ENCODE measurements around the gene LPP.

The LPP gene

DNA sequence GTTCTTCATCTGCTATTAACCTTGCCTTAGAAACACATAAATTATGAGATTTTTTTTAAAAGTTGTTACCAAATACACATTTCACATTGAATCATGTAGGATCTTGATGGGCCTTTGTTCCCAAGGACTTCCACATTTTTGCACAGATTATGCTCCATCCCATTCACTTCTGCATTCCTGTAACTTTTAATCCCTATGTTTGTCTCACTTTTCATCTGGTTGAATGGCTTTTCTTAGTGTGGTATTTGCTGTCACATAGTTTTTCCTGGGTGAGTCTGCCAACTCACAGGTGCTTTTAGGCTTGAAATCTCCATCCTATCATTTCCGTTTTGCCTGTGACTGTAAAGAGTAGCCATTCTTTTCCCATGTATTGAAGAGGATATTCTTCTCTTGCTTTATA is 720.6 kb downstream of the LPP start:
- H3K27ac ChIP-seq (ENCODE audit: low read depth, low read length, severe bottlenecking): no peak overlapping the region
- H3K36me3 ChIP-seq (ENCODE audit: control insufficient read depth, insufficient read depth, low read length): peaks cover 39% of the 10 kb centered on the region
- no peaks in the 10 kb centered on the region for H3K4me1 ChIP-seq (ENCODE audit: control insufficient read depth, insufficient read depth, low read length, poor library complexity, severe bottlenecking)
- H3K9me3 ChIP-seq (ENCODE audit: control insufficient read depth, low read length): no peaks in the 10 kb centered on the region
- H3K4me3 ChIP-seq (ENCODE audit: extremely low read depth, insufficient read depth, low read length, poor library complexity, severe bottlenecking): no peak overlapping the region
- no CpG with 5 or more reads among the region's 1 CpG for WGBS, 2 experiments (ENCODE audit: insufficient coverage in 2 of 2)

DNA sequence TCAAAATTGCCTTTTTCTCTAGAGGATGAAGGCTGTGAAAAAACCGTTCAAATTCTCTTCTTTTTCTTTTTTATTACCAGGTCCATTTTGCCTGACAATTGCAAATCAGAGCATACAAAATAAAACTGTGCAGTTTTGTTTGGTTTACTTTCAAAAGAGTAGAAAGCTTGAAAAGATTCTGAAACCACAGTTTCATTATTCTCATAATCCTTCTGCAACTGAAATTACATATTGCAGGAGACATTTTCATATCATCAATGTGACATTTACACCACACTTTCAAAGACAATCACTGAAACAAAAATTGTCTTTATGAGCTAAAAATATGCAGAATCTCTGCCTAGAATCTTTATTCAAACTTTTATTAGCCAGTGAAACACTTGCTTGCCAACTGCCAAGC is 721.5 kb downstream of the LPP start:
- no CpG with 5 or more reads among the region's 1 CpG for WGBS, 2 experiments (ENCODE audit: insufficient coverage in 2 of 2)
- H3K4me1 ChIP-seq (ENCODE audit: control insufficient read depth, insufficient read depth, low read length, poor library complexity, severe bottlenecking): no peaks in the 10 kb centered on the region
- H3K27ac ChIP-seq (ENCODE audit: low read depth, low read length, severe bottlenecking): no peak overlapping the region
- H3K36me3 ChIP-seq (ENCODE audit: control insufficient read depth, insufficient read depth, low read length): peaks cover 42% of the 10 kb centered on the region
- H3K4me3 ChIP-seq (ENCODE audit: extremely low read depth, insufficient read depth, low read length, poor library complexity, severe bottlenecking): no peak overlapping the region
- H3K9me3 ChIP-seq (ENCODE audit: control insufficient read depth, low read length): no peaks in the 10 kb centered on the region

DNA sequence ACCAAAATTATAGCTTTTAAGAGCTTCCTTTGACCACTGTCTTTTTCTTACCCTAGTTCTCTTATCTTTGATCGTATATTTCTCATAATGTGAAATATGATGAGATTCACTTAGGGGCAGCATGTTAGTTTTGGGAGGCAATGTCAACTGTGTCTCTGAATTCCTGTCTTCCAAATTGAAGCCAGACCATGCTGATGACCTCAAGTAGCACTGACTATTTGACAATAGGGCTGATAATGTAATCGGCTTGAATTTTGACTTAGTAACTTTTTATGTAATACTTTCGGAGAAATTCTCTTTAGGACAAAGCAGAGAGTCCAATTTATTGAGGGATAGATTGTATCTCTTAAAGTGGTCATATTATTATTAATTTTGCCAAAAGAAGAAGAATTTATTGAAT is 722.4 kb downstream of the LPP start:
- Histone ChIP-seq H3K4me1 (ENCODE audit: control insufficient read depth, insufficient read depth, low read length, poor library complexity, severe bottlenecking) (peaks cover 2% of the 10 kb centered on the region), H3K4me3 (ENCODE audit: extremely low read depth, insufficient read depth, low read length, poor library complexity, severe bottlenecking) (no peak overlapping the region), H3K9me3 (ENCODE audit: control insufficient read depth, low read length) (no peaks in the 10 kb centered on the region), H3K36me3 (ENCODE audit: control insufficient read depth, insufficient read depth, low read length) (peaks cover 42% of the 10 kb centered on the region), H3K27ac (ENCODE audit: low read depth, low read length, severe bottlenecking) (no peak overlapping the region)
- 83 to 100% methylated on average over 1 of the region's 3 CpGs for WGBS, 2 experiments (ENCODE audit: insufficient coverage in 2 of 2)

DNA sequence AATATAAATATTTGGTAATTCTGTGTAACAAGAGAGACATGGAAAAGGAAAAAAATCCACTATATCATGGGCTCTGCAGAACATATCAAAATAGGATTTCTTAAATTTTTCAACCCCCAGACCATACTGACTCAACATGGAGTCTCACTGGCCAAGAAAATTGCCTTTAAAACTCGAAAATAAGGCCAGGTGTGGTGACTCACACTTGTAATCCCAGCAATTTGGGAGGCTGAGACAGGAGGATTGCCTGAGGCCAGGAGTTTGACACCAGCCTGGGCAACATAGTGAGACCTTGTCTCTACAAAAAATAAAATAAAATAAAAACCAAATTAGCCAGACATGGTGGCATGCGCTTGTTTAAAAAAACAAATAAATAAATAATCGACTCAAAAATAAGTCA is 723.4 kb downstream of the LPP start:
- Histone ChIP-seq H3K4me3 (ENCODE audit: extremely low read depth, insufficient read depth, low read length, poor library complexity, severe bottlenecking) (no peak overlapping the region), H3K4me1 (ENCODE audit: control insufficient read depth, insufficient read depth, low read length, poor library complexity, severe bottlenecking) (peaks cover 11% of the 10 kb centered on the region), H3K36me3 (ENCODE audit: control insufficient read depth, insufficient read depth, low read length) (peaks cover 39% of the 10 kb centered on the region), H3K27ac (ENCODE audit: low read depth, low read length, severe bottlenecking) (no peak overlapping the region), H3K9me3 (ENCODE audit: control insufficient read depth, low read length) (no peaks in the 10 kb centered on the region)
- WGBS, 2 experiments (ENCODE audit: insufficient coverage in 2 of 2): 83 to 100% methylated on average over 2 of the region's 3 CpGs

DNA sequence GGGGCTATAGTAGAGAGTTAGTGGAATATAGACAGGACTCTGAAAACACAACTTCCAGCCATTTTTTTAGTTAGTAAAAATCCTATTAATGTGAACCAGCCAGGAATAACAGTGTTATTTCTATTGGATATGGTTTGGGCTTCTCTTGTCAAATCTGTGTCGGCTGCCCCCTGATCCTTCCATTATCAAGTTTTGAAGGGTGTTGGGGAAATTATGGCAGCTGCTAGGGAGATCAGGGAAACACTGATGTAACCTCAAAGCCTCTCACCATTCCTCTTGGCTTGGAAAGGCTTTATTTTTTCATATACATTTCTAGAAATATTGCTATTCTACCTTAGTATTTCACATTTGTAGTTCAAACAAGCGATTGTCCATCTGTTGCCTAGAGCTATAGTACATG is 724.1 kb downstream of the LPP start:
- no peaks in the 10 kb centered on the region for H3K9me3 ChIP-seq (ENCODE audit: control insufficient read depth, low read length)
- H3K27ac ChIP-seq (ENCODE audit: low read depth, low read length, severe bottlenecking): no peak overlapping the region
- peaks cover 18% of the 10 kb centered on the region for H3K4me1 ChIP-seq (ENCODE audit: control insufficient read depth, insufficient read depth, low read length, poor library complexity, severe bottlenecking)
- H3K4me3 ChIP-seq (ENCODE audit: extremely low read depth, insufficient read depth, low read length, poor library complexity, severe bottlenecking): no peak overlapping the region
- H3K36me3 ChIP-seq (ENCODE audit: control insufficient read depth, insufficient read depth, low read length): peaks cover 36% of the 10 kb centered on the region
- 100% methylated on average over 1 of the region's 2 CpGs; no CpG with 5 or more reads in 1 of the 2 experiments for WGBS, 2 experiments (ENCODE audit: insufficient coverage in 2 of 2)

DNA sequence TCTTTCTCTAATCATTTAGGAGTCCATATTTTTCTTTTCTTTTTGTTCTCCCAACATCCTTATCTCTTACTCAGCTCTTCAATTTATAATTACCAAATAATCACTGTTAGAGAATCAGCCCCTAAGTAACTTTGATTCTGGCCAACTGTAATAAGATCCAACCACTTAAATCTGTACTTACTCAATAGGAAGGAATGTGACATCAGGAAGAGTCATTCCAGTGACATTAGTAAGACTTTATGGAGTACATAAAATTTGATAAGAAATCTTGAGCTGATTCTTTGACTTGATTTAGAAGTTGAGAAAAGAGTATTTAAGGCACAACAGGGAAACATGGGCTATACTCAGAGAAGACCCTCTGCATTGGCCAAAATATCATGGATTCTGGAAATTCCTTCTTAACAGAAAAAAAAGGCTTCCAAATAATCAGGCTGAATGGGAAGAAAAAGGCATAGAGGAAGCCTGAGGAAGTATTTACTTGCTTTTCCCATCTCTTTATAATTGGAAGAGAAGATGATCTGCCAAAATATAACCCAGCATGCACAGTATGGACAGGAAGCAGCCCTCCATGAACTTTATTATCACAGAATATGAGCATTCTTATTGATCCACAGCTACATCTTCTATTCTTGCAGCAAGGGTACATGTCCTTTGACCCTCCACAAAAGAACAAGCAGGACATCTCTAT is 728.1 kb downstream of the LPP start:
- peak overlapping the region; percentile 71 for H3K27ac ChIP-seq (ENCODE audit: low read depth, low read length, severe bottlenecking)
- H3K4me1 ChIP-seq (ENCODE audit: control insufficient read depth, insufficient read depth, low read length, poor library complexity, severe bottlenecking): peaks cover 24% of the 10 kb centered on the region
- H3K36me3 ChIP-seq (ENCODE audit: control insufficient read depth, insufficient read depth, low read length): peaks cover 17% of the 10 kb centered on the region
- no peaks in the 10 kb centered on the region for H3K9me3 ChIP-seq (ENCODE audit: control insufficient read depth, low read length)
- no peak overlapping the region for H3K4me3 ChIP-seq (ENCODE audit: extremely low read depth, insufficient read depth, low read length, poor library complexity, severe bottlenecking)

DNA sequence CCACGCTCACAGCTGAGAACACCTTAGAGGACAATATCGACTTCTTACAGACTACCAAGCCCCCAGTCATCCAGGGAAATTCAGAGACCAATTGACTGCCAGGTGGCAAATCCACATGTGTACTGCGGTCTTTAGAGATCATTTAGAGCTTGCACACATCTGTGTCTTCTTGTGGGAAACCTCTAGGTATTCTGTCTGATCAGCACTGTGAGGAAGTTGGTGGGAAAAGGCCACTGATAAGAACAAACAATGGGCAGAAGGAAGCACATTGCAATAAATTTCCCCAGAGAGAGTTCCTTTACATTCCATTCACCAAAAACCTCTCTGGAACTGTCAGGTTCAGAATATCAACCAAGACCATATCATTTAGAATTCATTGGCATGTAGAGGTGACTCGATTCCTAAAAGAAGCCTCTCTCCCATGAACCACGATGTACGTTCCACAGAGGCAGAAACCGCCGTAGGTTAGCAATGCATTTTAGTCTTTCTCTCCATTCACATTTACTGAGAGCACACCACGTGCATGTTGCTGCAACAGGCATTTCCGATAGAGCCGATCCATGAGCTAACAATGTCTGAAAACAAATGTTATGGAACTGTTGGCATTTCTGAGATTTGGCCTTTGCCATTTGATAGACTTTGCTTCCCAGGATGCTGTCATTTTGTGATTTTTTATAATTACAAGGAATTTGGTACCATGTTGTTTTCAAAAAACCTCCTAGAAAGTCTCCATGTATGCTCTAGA is 730.5 kb downstream of the LPP start:
- H3K27ac ChIP-seq (ENCODE audit: low read depth, low read length, severe bottlenecking): peak overlapping the region; percentile 25
- H3K4me1 ChIP-seq (ENCODE audit: control insufficient read depth, insufficient read depth, low read length, poor library complexity, severe bottlenecking): peaks cover 24% of the 10 kb centered on the region
- WGBS, 2 experiments (ENCODE audit: insufficient coverage in 2 of 2): 97 to 98% methylated on average over 9 of the region's 11 CpGs
- H3K9me3 ChIP-seq (ENCODE audit: control insufficient read depth, low read length): no peaks in the 10 kb centered on the region
- H3K36me3 ChIP-seq (ENCODE audit: control insufficient read depth, insufficient read depth, low read length): peaks cover 25% of the 10 kb centered on the region
- no peak overlapping the region for H3K4me3 ChIP-seq (ENCODE audit: extremely low read depth, insufficient read depth, low read length, poor library complexity, severe bottlenecking)

DNA sequence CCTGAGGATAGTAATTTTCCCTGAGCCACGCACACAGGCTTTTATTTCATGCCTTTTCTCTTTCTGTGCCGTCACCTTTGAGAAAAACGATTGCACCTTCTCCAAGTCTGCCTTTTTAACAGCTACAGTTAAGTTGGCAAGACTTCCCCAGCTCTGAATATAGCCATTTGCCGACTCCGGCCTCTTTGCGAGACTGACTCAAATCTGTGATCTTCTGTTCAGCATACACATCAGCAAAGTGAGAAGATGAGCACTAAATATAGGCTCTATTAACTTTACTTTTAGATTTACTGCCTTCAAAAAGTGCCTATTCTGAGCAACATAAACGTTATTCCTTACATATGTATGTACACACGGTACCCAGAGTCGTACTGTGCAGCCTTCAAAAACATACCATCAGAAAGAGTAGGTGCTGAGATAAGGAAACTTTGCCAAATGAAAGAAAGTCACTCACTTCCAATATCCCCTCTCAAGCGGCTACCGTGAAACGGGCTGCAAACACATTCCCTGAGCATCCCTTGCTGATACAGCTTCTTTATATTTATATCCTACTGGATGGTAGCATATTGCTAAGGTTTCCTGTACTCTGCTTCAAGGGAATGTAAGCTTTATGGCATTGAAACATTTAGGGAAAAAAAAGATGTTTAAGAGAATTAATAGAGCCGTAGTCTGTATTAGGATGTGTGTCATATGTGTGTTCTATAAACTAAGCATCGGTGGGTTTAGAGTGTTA is 734.5 kb downstream of the LPP start:
- Histone ChIP-seq H3K9me3 (ENCODE audit: control insufficient read depth, low read length) (no peaks in the 10 kb centered on the region), H3K36me3 (ENCODE audit: control insufficient read depth, insufficient read depth, low read length) (peaks cover 24% of the 10 kb centered on the region), H3K27ac (ENCODE audit: low read depth, low read length, severe bottlenecking) (no peak overlapping the region), H3K4me3 (ENCODE audit: extremely low read depth, insufficient read depth, low read length, poor library complexity, severe bottlenecking) (no peak overlapping the region), H3K4me1 (ENCODE audit: control insufficient read depth, insufficient read depth, low read length, poor library complexity, severe bottlenecking) (peaks cover 4% of the 10 kb centered on the region)
- whole genome bisulfite sequencing, 2 experiments (ENCODE audit: insufficient coverage in 2 of 2): 94 to 96% methylated on average over 10 to 11 of the region's 14 CpGs

DNA sequence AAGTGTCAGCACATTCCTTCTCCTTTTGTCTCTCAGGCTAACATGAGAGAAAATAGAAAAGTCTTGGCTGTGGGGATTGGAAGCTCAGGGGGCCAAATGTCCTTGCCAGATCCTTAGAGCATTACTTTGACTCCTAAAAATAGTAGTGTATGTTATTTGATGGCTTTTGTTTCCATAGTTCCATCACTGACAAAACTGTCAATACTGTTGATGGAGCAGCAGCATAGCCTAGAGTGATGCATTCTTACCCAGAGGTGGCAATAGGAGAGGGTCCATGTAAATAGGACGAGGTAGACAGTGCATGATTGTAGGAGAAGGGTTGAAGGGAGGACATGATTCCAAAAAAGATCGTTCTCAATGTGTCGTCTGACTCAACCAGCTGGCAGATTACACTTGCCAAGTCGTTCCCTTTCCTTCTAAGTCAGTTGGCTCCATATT is 735.1 kb downstream of the LPP start:
- Histone ChIP-seq H3K27ac (ENCODE audit: low read depth, low read length, severe bottlenecking) (no peak overlapping the region), H3K36me3 (ENCODE audit: control insufficient read depth, insufficient read depth, low read length) (peaks cover 24% of the 10 kb centered on the region), H3K9me3 (ENCODE audit: control insufficient read depth, low read length) (no peaks in the 10 kb centered on the region), H3K4me1 (ENCODE audit: control insufficient read depth, insufficient read depth, low read length, poor library complexity, severe bottlenecking) (peaks cover 2% of the 10 kb centered on the region), H3K4me3 (ENCODE audit: extremely low read depth, insufficient read depth, low read length, poor library complexity, severe bottlenecking) (no peak overlapping the region)
- 96 to 98% methylated on average over 3 to 4 of the region's 4 CpGs for WGBS, 2 experiments (ENCODE audit: insufficient coverage in 2 of 2)

DNA sequence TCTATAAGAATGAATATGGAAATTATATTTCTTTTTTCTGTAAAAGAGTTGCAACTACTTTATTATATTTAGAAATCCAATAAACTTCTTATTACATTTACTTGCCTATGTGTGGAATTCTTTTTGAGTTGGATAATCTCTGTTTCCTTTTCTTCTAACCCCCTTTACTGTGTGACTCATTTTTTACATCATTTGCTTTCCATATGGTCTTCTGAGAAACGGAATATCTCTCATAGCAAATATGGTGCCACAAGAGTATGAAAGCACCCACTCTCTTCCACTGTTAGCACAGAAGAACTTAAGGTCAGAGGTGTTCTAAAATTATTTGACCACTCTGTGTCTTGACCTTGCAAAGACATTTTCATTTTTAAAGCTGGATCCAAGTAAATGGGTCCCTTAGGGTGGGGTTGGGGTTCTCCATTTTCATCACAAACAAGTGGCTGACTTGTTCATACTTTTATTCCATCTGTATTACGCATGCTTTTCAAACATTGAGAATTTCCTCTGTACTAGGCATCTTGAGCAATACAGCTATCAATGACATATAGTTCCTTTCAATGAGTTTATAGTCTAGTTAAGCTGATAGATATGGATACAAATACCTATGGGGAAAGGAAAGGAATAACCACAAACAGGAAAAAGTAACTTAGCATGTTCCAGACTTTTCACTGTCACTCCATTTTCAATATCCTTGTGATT is 736.8 kb downstream of the LPP start:
- Histone ChIP-seq H3K4me3 (ENCODE audit: extremely low read depth, insufficient read depth, low read length, poor library complexity, severe bottlenecking) (no peak overlapping the region), H3K4me1 (ENCODE audit: control insufficient read depth, insufficient read depth, low read length, poor library complexity, severe bottlenecking) (no peaks in the 10 kb centered on the region), H3K36me3 (ENCODE audit: control insufficient read depth, insufficient read depth, low read length) (peaks cover 16% of the 10 kb centered on the region), H3K27ac (ENCODE audit: low read depth, low read length, severe bottlenecking) (no peak overlapping the region), H3K9me3 (ENCODE audit: control insufficient read depth, low read length) (no peaks in the 10 kb centered on the region)
- 100% methylated on average over 1 of the region's 2 CpGs for WGBS, 2 experiments (ENCODE audit: insufficient coverage in 2 of 2)

Measured in mesodermal cell (in vitro differentiated cells).